ENCODE measurements around the gene AACS.

AACS gene

DNA sequence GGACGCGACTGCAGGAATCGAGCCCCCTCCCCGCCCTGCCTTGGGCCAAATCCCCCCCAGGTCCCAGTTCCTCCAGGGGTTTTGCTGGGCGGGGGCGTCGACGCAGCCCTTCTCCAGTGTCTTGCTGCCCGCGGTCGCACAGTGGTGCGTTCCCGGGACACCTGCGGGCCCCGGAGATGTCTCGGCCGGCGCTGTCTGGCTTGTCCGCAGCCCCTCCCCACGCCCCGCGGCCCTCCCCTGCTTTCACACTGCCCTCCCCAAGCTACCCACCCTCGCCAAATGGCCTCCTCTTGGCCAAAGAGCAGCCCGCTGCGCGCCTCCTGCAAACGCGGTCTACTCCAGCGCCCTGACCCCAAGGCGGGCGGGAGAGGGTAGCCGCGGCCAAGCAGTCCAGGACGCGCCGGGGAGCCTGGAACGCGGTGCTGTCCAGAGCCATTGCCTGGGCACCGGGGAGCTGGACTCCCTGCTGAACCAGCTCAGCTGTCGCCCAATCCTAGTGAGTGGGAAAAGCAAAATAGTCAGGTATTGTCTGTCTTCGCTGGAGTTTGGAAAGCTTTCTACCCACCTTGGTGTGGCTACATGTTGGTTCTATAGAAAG lies 122.0 kb downstream of the AACS start:
- no peak for DNase-seq

DNA sequence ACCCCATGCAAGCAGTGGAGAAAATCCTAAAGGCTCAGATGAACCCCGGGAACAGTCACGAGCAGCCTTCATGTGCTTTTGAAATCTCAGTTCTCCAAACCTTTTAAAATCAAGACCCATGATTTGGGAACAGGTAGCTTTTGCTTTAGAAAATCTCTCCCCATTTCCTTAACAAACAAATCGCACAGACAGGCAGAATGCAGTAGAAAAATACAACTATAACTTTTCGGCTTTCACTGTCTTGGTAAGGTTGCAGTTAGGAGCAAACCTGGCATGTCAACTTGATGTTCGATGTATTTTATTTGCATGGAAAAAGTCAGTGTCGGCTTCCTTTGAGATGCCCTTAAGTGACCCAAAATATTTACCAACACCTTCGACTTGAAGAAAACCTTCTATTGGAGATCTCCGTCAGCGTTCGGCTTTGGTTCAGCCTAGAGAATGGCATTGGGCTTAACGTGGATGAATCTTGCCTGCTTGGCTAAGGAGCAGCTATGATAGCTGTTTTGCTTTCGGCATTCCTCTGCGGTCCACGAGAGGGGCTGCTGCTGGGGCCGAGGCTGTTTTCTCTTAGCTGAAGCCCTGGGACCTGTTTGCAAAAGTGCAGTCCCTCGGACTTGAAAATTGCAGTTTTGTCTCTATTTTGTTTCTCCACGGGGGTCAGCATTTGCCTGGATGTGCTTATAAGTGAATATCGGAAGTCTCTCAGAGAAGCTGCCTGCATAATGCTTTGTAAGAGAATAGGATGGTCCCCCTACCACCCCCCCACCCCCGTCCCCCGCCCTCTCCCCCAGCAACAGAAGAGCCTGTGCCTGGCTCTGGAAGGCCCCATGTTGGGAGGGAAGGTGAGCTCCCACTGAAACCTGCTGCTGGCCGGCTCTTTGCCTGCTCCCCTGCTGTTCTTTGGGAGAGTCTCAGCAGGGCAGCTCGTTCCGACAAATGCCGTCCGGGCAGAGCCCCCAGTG lies 122.8 kb downstream of the AACS start:
- DNase-seq = no peak

DNA sequence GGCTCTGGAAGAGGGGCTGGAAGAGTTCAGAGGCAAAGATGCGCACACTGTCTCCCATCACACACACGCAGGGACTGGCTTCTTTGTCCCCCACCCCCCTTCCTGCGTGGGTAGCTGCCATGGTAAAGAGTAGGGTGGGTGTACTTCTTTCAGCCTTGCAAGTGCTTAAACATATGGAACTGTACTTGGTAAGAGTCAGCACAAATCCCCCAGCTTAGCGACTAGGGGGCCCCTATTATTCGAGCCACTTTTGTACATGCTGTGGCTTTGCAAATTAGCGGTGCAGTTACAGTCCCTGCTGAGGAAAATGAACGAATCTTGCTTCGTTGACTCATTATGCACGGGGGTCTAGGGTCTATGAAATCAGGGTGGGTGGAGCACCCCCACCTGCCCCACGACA lies 123.8 kb downstream of the AACS start:
- no peak for DNase-seq

DNA sequence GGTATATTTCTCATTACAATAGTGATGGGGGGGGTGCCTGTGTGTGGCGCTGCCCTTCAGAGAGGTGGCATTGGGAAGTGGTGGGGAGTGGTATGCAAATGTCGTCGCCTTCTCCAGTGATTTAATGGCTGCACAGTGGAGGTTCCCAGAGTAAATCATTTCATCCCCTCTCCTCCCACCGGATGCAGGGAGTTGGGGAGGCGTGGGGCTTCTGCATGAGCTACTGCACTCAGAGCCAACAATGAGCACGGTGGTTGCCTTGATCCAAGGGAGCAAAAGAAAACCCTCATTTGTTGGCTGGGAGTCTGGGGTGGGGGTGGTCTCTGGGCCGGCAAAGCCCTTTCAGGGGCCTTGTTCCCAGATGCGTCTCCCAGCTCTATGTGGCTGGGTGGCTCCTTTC lies 124.3 kb downstream of the AACS start:
- no peak for DNase-seq

DNA sequence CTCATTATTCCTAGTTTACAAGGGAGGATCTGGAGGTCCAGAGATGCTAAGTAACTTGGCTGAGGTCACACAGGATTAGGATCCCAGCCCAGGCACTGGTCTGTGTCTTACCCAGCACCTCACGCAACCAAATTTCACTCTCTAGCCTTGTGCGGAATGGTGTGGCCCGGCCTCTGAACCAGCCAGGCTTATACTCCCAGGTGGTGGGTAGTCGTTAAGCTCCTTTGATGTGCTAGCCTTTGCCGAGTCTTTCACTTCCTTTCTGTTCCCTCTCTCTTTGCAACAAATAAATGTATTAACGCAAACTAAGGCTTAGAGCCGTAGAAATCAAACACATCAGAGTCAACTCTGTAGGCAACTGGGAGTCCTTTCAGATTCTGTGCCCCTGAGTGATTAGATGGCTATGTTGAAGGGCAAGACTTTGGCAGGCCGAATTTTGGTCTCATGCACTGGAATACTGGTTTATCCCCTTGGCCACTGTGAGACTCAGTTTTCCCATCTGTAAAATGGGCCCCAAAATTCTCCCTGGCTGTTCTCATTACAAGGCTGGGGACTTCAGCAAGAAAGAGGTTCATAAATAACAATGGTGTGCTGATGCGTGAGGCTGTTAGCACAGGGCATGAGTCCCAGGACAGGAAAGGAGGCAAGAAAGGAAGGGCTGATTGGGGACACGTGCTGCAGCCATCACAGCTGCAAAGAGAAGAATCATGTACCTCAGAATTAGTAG lies 126.3 kb downstream of the AACS start:
- DNase-seq = no peak

DNA sequence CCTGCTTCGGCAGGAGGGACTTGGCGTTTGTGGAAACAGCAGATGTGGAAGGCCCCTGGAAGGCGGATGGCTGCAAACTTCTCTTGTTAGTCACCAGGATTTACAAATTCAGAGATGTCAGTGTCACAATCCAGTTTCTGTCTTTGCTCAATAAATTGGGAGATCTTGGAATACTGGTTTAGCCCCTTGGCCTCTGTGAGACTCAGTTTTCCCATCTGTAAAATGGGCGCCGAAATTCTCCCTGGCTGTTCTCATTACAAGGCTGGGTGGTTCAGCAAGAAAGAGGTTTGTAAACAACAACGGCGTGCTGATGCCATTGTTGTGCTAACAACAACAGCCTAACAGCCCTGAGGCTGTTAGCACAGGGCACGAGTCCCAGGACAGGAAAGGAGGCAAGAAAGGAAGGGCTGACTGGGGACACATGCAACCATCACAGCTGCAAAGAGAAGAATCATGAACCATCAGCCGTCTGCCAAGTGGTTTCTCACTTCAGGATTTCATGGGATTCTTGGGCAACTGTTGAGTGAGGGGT lies 127.5 kb downstream of the AACS start:
- no peak for DNase-seq
